Transverse colon (tissue), 4 donors: ENCODE data around the gene UBA52.

Experiments used
- EP300 ChIP-seq: sonication (generic); formaldehyde crosslinking; IDR thresholded peaks from one replicate; pipeline ENCODE4 v1.6.1; 2017; ENCODE audit warnings: antibody characterized with exemption, low read depth
- POLR2A ChIP-seq: fragments of 450-650 bp; IDR thresholded peaks from one replicate; pipeline ENCODE4 v1.6.1; 2016; ENCODE audit warnings: antibody characterized with exemption, mild to moderate bottlenecking, moderate library complexity
- POLR2AphosphoS5 ChIP-seq, 3 donors: sonication (generic); formaldehyde crosslinking; IDR thresholded peaks; one replicate each; pipeline ENCODE4 v1.6.1; 2016; ENCODE audit warnings: antibody characterized with exemption in 3 of 3
- TF ChIP-seq, protein P1 (sequence below), 5 experiments: fragments of 200-600 bp in 3 of 5; fragments of 450-650 bp in 2 of 5; sonication (generic) in 3 of 5; IDR thresholded peaks; 1 replicate in 2 of 5; 2 replicates in 3 of 5; pipeline ENCODE4 v1.5.1; 2016 to 2017; ENCODE audit warnings: antibody characterized with exemption in 5 of 5, inconsistent platforms in 3 of 5, mild to moderate bottlenecking in 2 of 5, moderate library complexity in 1 of 5

DNA sequence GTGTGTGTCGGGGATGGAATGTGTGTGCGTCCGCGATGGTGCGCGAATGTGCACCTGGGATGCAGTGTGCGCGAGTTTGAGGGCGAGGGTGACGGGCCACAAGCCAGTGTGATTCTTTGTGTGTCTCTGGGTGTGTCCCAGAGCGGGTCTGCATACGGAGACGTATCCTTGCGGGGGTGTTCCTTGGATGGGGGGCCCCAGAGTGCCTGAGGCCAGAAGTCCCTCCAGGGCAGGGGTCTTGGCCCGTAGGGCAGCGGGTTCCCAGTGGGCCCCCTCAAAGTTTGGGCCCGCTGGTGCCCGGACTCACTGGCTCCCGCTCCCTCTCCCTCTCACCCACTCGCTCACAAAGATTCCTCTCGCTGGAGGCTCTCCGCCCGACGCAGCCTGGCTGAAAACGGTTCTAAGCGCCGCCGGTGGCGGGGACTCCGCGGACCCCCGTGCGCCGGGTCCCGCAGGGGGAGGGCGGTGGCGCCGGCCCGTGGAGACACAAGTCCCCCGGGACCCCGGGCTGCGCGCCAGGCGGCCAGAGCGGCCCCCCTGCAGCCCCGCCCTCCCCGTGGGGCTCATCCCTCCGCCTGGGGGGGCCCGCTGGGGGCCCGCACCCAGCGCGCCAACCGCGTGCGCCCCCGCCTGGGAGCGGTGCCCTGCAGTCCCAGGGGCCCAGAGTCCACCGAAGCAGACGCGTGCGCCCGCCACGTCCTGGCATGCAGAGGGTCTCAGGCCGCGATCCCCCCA, 34.1 kb downstream of the UBA52 start:
- TF ChIP-seq, protein P1, sequence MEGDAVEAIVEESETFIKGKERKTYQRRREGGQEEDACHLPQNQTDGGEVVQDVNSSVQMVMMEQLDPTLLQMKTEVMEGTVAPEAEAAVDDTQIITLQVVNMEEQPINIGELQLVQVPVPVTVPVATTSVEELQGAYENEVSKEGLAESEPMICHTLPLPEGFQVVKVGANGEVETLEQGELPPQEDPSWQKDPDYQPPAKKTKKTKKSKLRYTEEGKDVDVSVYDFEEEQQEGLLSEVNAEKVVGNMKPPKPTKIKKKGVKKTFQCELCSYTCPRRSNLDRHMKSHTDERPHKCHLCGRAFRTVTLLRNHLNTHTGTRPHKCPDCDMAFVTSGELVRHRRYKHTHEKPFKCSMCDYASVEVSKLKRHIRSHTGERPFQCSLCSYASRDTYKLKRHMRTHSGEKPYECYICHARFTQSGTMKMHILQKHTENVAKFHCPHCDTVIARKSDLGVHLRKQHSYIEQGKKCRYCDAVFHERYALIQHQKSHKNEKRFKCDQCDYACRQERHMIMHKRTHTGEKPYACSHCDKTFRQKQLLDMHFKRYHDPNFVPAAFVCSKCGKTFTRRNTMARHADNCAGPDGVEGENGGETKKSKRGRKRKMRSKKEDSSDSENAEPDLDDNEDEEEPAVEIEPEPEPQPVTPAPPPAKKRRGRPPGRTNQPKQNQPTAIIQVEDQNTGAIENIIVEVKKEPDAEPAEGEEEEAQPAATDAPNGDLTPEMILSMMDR (IDR thresholded peaks at IDR 0.05): no peak
- TF ChIP-seq POLR2A (no peak), POLR2AphosphoS5 (IDR thresholded peaks at IDR 0.05) (no peak), EP300 (no peak)
